ENCODE results near the gene CLBA1.
"Not testable (repeated sequence)": the region's sequence is repeated elsewhere in the genome, so short reads cannot be mapped to it uniquely, and the experiment has no call there.

The CLBA1 gene

GRCh38 chr14:104945266-104945665 lies 40.3 kb upstream of the CLBA1 start:
- H3K79me2 ChIP-seq (ENCODE audit: insufficient read depth, low read length); H3K36me3 ChIP-seq (ENCODE audit: insufficient read depth, low read length); H3K9me2 ChIP-seq (replicated peaks; ENCODE audit: low read depth, low read length); H4K20me1 ChIP-seq (ENCODE audit: insufficient read depth, low read length, poor library complexity, severe bottlenecking); H3K9me3 ChIP-seq (ENCODE audit: insufficient read depth, low read depth, low read length); H3K9ac ChIP-seq (ENCODE audit: low read depth, low read length, poor library complexity, severe bottlenecking); H3K4me1 ChIP-seq (ENCODE audit: insufficient read depth, low read length, poor library complexity, severe bottlenecking); H3K4me3 ChIP-seq (ENCODE audit: low read length, poor library complexity, severe bottlenecking); H3F3A ChIP-seq (ENCODE audit: low read depth); H2AFZ ChIP-seq (ENCODE audit: low read length); H3K27me3 ChIP-seq (ENCODE audit: insufficient read depth, low read length, poor library complexity, severe bottlenecking); H3K4me2 ChIP-seq (ENCODE audit: low read depth, low read length, poor library complexity, severe bottlenecking): not testable (repeated sequence)

DNA sequence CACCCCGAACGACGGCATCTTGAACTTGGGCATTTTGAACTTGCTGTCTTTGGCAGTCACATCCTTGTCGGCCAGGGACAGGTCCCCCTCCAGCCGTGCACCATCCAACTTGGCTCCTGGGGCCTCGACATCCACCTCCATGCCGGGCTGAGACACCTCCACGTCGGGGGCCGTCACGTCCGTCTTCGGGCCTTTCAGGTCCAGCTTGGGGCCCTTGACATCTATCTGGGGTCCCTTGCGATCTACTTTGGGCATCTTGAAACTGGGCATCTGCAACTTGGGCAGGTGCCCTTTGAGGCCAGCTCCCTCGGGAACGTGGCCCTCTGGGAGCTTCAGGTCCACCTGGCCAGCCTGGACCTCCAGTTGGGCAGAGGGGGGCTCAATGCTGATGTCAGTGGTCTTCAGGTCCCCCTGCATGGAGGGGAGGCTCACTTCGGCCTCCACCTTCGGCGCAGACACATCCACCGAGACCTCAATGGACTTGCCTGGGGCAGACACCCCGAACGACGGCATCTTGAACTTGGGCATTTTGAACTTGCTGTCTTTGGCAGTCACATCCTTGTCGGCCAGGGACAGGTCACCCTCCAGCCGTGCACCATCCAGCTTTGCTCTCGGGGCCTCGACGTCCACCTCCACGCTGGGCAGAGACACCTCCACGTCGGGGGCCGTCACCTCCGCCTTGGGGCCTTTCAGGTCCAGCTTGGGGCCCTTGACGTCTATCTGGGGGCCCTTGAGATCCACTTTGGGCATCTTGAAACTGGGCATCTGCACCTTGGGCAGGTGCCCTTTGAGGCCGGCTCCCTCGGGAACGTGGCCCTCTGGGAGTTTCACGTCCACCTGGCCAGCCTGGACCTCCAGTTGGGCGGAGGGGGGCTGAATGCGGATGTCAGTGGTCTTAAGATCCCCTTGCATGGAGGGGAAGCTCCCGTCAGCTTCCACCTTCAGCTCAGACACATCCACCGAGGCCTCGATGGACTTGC lies 39.3 kb upstream of the CLBA1 start:
- H3K4me3 ChIP-seq (ENCODE audit: low read length, poor library complexity, severe bottlenecking); H3K79me2 ChIP-seq (ENCODE audit: insufficient read depth, low read length); H3K36me3 ChIP-seq (ENCODE audit: insufficient read depth, low read length); H3K9ac ChIP-seq (ENCODE audit: low read depth, low read length, poor library complexity, severe bottlenecking); H4K20me1 ChIP-seq (ENCODE audit: insufficient read depth, low read length, poor library complexity, severe bottlenecking); H3F3A ChIP-seq (ENCODE audit: low read depth); H3K4me1 ChIP-seq (ENCODE audit: insufficient read depth, low read length, poor library complexity, severe bottlenecking); H3K27me3 ChIP-seq (ENCODE audit: insufficient read depth, low read length, poor library complexity, severe bottlenecking); H2AFZ ChIP-seq (ENCODE audit: low read length); H3K9me2 ChIP-seq (replicated peaks; ENCODE audit: low read depth, low read length); H3K9me3 ChIP-seq (ENCODE audit: insufficient read depth, low read depth, low read length); H3K4me2 ChIP-seq (ENCODE audit: low read depth, low read length, poor library complexity, severe bottlenecking): not testable (repeated sequence)

DNA sequence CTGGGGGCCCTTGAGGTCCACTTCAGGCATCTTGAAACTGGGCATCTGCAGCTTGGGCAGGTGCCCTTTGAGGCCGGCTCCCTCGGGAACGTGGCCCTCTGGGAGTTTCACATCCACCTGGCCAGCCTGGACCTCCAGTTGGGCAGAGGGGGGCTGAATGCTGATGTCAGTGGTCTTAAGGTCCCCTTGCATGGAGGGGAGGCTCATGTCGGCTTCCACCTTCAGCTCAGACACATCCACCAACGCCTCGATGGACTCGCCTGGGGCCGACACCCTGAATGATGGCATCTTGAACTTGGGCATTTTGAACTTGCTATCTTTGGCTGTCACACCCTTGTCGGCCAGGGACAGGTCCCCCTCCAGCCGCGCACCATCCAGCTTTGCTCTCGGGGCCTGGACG lies 38.4 kb upstream of the CLBA1 start:
- not testable (repeated sequence) for H3K4me3 ChIP-seq (ENCODE audit: low read length, poor library complexity, severe bottlenecking); H3K79me2 ChIP-seq (ENCODE audit: insufficient read depth, low read length); H3K9me2 ChIP-seq (replicated peaks; ENCODE audit: low read depth, low read length); H3K9me3 ChIP-seq (ENCODE audit: insufficient read depth, low read depth, low read length); H2AFZ ChIP-seq (ENCODE audit: low read length); H3K36me3 ChIP-seq (ENCODE audit: insufficient read depth, low read length); H3K27me3 ChIP-seq (ENCODE audit: insufficient read depth, low read length, poor library complexity, severe bottlenecking); H3K4me1 ChIP-seq (ENCODE audit: insufficient read depth, low read length, poor library complexity, severe bottlenecking); H3K4me2 ChIP-seq (ENCODE audit: low read depth, low read length, poor library complexity, severe bottlenecking); H4K20me1 ChIP-seq (ENCODE audit: insufficient read depth, low read length, poor library complexity, severe bottlenecking); H3F3A ChIP-seq (ENCODE audit: low read depth); H3K9ac ChIP-seq (ENCODE audit: low read depth, low read length, poor library complexity, severe bottlenecking)

DNA sequence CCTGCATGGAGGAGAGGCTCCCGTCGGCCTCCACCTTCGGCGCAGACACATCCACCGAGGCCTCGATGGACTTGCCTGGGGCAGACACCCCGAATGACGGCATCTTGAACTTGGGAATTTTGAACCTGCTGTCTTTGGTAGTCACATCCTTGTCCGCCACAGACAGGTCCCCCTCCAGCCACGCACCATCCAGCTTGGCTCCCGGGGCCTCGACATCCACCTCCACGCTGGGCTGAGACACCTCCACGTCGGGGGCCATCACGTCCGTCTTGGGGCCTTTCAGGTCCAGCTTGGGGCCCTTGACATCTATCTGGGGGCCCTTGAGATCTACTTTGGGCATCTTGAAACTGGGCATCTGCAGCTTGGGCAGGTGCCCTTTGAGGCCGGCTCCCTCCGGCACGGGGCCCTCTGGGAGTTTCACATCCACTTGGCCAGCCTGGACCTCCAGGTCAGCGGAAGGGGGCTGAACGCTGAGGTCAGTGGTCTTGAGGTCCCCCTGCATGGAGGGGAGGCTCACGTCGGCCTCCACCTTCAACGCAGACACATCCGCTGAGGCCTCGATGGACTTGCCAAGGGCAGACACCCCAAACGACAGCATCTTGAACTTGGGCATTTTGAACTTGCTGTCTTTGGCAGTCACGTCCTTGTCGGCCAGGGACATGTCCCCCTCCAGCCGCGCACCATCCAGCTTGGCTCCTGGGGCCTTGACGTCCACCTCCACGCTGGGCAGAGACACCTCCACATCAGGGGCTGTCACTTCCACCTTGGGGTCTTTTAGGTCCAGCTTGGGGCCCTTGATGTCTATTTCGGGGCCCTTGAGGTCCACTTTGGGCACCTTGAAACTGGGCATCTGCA lies 37.5 kb upstream of the CLBA1 start:
- H3K4me2 ChIP-seq (ENCODE audit: low read depth, low read length, poor library complexity, severe bottlenecking); H3K4me3 ChIP-seq (ENCODE audit: low read length, poor library complexity, severe bottlenecking); H3K9me2 ChIP-seq (replicated peaks; ENCODE audit: low read depth, low read length); H3K9me3 ChIP-seq (ENCODE audit: insufficient read depth, low read depth, low read length); H3F3A ChIP-seq (ENCODE audit: low read depth); H2AFZ ChIP-seq (ENCODE audit: low read length); H3K4me1 ChIP-seq (ENCODE audit: insufficient read depth, low read length, poor library complexity, severe bottlenecking); H4K20me1 ChIP-seq (ENCODE audit: insufficient read depth, low read length, poor library complexity, severe bottlenecking); H3K9ac ChIP-seq (ENCODE audit: low read depth, low read length, poor library complexity, severe bottlenecking); H3K36me3 ChIP-seq (ENCODE audit: insufficient read depth, low read length); H3K79me2 ChIP-seq (ENCODE audit: insufficient read depth, low read length); H3K27me3 ChIP-seq (ENCODE audit: insufficient read depth, low read length, poor library complexity, severe bottlenecking): not testable (repeated sequence)

GRCh38 chr14:104948736-104949031 lies 36.9 kb upstream of the CLBA1 start:
- Histone ChIP-seq H3K36me3 (ENCODE audit: insufficient read depth, low read length) (no peaks in the 10 kb centered on the region), H3K4me3 (ENCODE audit: low read length, poor library complexity, severe bottlenecking) (no peak overlapping the region), H4K20me1 (ENCODE audit: insufficient read depth, low read length, poor library complexity, severe bottlenecking) (no peaks in the 10 kb centered on the region), H3K4me1 (ENCODE audit: insufficient read depth, low read length, poor library complexity, severe bottlenecking) (no peaks in the 10 kb centered on the region), H2AFZ (ENCODE audit: low read length) (no peak overlapping the region), H3K27me3 (ENCODE audit: insufficient read depth, low read length, poor library complexity, severe bottlenecking) (no peaks in the 10 kb centered on the region), H3K4me2 (ENCODE audit: low read depth, low read length, poor library complexity, severe bottlenecking) (no peak overlapping the region), H3K9me3 (ENCODE audit: insufficient read depth, low read depth, low read length) (no peaks in the 10 kb centered on the region), H3K9ac (ENCODE audit: low read depth, low read length, poor library complexity, severe bottlenecking) (no peak overlapping the region), H3K79me2 (ENCODE audit: insufficient read depth, low read length) (no peaks in the 10 kb centered on the region), H3F3A (ENCODE audit: low read depth) (no peaks in the 10 kb centered on the region), H3K9me2 (replicated peaks; ENCODE audit: low read depth, low read length) (no peaks in the 10 kb centered on the region)
- TF ChIP-seq EZH2phosphoT487 (IDR thresholded peaks at IDR 0.05; ENCODE audit: borderline replicate concordance) = no peak
- TF ChIP-seq, protein P1, sequence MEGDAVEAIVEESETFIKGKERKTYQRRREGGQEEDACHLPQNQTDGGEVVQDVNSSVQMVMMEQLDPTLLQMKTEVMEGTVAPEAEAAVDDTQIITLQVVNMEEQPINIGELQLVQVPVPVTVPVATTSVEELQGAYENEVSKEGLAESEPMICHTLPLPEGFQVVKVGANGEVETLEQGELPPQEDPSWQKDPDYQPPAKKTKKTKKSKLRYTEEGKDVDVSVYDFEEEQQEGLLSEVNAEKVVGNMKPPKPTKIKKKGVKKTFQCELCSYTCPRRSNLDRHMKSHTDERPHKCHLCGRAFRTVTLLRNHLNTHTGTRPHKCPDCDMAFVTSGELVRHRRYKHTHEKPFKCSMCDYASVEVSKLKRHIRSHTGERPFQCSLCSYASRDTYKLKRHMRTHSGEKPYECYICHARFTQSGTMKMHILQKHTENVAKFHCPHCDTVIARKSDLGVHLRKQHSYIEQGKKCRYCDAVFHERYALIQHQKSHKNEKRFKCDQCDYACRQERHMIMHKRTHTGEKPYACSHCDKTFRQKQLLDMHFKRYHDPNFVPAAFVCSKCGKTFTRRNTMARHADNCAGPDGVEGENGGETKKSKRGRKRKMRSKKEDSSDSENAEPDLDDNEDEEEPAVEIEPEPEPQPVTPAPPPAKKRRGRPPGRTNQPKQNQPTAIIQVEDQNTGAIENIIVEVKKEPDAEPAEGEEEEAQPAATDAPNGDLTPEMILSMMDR (conservative IDR thresholded peaks at IDR 0.05; ENCODE audit: low read length) = no peak

- H3K27me3 ChIP-seq (ENCODE audit: insufficient read depth, low read length, poor library complexity, severe bottlenecking); H3K9me2 ChIP-seq (replicated peaks; ENCODE audit: low read depth, low read length); H3K4me2 ChIP-seq (ENCODE audit: low read depth, low read length, poor library complexity, severe bottlenecking); H2AFZ ChIP-seq (ENCODE audit: low read length); H4K20me1 ChIP-seq (ENCODE audit: insufficient read depth, low read length, poor library complexity, severe bottlenecking); H3K4me1 ChIP-seq (ENCODE audit: insufficient read depth, low read length, poor library complexity, severe bottlenecking); H3K9ac ChIP-seq (ENCODE audit: low read depth, low read length, poor library complexity, severe bottlenecking); H3K79me2 ChIP-seq (ENCODE audit: insufficient read depth, low read length); H3F3A ChIP-seq (ENCODE audit: low read depth); H3K4me3 ChIP-seq (ENCODE audit: low read length, poor library complexity, severe bottlenecking); H3K9me3 ChIP-seq (ENCODE audit: insufficient read depth, low read depth, low read length); H3K36me3 ChIP-seq (ENCODE audit: insufficient read depth, low read length): not testable (repeated sequence)
Measured at GRCh38 chr14:104949406-104949955, 36.1 kb upstream of the CLBA1 start.

Data from Loucy (cell line).